HG02763 (cell line): ENCODE results near the gene OSCAR.
"Not testable (repeated sequence)": the region's sequence is repeated elsewhere in the genome, so short reads cannot be mapped to it uniquely, and the experiment has no call there.

Source experiments
- ATAC-seq: cut with Tn5 transposase; IDR thresholded peaks from one replicate; pipeline ENCODE4 v1.9.1; 2021; ENCODE audit warnings: mild to moderate bottlenecking, moderate library complexity; ENCODE audit not compliant: unreplicated experiment

The OSCAR gene

DNA sequence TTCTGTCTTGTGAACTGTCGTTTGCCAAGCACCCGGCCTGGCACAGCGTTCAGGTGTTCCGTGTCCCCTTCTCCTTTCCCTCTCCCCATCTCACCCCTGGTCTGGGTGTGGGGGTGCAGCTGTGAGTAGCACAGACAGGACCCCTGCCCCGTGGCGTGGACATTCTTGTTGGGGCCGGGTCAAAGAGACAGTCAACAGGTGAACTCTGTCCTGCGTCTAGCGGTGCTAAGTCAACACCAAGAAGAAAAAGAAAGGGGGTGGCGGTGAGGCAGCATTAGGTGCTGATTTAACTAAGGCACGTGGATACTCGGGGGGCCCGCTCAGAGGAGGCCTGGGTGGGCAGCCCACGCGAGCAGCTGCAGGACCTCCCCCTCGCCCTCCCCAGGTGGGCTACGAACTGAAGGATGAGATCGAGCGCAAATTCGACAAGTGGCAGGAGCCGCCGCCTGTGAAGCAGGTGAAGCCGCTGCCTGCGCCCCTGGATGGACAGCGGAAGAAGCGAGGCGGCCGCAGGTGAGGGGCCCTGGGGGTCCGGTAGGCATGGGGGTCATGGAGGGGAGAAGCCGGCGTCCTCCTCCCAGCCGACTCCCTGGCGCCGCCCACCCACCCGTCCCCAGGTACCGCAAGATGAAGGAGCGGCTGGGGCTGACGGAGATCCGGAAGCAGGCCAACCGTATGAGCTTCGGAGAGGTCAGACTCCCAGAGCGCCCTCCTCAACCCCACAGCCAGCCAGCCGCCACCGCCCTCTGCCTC, 27.3 kb upstream of the OSCAR start:
- ATAC-seq = no peak

DNA sequence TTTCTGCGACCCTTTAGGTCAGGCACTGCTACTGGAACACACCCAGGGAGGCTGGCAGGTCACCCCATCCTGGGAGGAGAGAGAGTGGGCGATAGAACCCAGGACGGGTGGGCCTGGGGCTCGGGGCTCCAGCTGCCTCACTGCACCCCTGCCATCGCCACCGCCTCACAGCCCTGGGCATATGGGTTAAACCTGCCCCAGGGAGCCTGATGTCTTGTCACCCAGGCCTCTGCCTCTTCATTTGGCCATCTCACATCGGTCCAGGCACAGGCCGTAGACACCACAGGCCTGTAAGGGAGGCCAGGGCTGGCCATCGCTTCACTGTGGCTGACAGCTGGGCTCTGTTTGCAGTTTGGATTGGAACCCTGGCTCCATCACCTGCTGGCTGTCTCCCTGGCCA, 25.1 kb upstream of the OSCAR start:
- no peak for ATAC-seq

DNA sequence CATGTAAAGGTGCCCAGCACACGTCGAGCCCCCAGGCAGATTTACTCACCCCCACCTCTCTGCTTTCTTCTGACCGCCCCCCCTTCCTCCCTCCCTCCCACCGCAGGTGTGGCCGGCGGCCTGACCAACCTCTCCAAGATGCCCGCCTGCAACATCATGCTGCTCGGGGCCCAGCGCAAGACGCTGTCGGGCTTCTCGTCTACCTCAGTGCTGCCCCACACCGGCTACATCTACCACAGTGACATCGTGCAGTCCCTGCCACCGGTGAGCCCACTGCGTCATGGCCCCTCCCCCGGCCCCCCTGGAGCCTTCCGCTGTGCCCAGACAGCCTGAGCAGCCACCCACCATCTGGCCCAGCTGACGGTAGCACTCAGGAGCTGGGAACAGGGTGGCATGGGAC, 23.8 kb upstream of the OSCAR start:
- ATAC-seq = no peak

DNA sequence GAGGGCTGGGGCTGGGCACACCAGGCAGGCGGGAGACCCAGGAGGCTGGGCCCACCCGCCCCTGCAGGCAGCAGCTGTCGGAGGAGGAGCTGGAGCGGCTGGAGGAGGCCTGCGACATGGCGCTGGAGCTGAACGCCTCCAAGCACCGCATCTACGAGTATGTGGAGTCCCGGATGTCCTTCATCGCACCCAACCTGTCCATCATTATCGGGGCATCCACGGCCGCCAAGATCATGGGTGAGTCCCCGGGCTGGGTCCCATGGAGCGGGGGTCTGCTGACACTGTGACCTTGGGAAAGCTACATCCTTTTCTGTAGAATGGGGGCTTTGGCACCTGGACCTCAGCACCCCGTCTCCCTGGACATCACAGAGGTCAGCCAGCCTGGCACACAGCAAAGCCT, 23.1 kb upstream of the OSCAR start:
- ATAC-seq = no peak

DNA sequence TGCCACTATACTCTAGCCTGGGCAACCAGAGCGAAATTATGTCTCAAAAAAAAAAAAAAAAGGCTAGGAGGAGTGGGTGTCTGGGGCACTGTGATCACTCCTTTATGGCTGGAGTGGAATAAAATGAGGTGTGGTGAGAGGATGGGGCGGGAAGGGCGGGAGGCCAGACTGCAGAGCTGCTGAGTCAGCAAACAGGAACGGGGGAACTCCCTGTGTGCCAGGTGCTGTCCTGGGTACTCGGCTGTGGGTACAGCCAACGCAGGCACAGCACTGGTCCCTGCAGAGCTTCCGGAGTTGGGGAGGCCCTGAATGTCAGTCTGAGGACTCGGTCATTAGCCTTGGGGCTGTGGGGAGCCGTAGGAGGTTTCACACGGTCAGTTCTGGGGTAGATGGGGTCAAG, 20.7 kb upstream of the OSCAR start:
- ATAC-seq = no peak

DNA sequence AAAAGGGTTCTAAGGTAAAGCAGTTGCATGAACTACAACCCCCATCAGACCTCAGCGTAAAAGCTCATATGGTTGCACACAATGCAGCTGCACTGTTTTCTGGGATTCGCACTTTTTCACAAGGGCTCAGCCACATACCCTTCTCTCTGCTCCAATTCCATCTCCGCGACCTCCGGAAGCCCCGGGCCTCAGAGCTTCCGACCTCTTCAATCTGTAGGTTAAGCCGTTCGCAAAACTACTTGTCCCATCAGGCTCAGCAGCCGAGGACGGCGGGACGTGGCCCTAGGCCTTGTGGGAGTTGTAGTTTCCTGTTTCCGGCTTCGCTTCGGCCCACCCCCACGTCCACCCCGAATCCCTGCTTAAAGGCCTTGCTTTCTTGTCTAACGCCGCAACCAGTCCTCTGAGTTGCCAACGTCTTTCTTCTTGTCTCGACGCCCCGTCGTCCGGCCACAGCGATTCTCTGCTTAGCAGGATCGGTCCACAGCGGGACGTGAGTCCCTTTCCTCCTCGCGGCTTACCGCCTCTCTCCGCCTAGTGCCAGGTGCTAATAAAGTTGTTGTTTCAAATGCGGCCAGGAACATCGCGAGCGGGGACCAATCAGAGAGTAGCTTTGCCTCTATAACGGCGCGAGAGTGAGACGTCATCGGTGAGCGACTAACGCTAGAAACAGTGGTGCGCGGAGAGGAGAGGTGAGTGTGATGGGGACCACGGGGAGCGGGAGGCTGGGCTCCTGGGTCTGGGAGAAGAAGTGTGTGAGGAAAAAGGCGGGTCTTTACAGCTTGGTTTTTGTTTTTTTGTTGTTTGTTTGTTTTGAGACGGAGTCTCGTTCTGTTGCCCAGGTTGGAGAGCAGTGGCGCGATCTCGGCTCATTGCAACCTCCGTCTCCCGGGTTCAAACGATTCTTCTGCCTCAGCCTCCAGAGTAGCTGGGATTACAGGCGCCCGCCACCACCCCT, 14.8 kb upstream of the OSCAR start, which contains the start of the genes PRPF31 and TFPT:
PRPF31 (plus strand) TSS at position 646 of the 955 bp plus-strand sequence. CDS start 2,525 bp downstream, outside the sequence.
TFPT (minus strand) TSS at position 549 of the 955 bp plus-strand sequence; CDS start at position 161, 388 bp downstream.
- ATAC-seq = peak; percentile 76

DNA sequence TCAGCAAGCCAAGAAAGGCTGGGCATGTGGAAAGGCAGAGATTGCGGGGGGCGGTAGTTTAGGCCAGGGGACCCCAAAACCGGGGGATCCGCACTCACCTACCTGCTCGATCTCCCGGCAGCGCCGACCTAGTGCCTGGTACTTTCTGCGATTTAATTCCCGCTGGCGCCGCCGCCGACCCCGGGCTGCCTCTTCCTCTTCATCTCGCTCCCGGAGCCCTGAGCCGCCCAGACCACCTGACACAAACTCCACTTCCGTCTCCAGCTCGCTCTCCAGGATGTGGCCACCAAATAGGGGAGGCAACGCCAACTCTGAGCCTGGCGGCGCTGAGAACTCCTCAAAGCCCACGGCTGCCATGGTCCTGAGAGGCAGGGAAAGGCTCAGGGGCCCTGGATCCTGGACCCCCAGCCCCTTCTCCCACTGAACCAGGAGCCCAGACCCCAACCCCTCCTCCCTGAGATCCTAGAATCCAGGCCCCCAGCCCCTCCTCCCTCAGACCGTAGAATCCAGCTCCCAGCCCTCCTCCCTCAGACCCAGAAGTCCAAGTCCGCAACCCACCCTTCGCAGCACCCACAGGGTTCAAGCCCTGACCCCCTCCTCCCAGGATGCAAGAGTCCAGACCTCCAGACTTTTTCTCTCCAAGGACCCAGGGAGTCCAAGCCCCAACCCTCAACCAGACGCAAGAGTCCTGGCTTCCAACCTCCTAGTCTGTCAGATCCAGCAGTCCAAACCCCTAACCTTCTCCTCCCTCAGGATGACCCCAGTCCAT, 13.9 kb upstream of the OSCAR start:
- ATAC-seq = no peak

DNA sequence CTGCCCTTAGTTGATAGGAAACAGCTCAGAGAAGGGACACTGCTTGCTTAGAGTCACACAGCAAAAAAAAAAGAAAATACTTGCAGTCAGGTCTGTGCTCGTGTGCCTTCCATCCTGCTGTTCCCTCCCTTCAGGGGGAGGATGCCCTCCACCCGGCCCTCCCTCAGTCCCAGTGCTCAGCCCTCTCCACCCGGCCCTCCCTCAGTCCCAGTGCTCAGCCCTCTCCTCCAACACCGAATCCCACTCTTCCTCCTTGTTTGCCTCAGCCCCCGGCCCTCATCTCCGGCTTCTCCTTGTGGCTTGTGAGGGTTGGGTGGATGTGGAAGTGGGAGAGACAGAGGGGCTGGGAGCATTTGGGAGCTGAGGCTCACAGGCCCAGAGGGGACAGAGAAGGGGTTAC, 9.0 kb upstream of the OSCAR start:
- ATAC-seq = no peak

DNA sequence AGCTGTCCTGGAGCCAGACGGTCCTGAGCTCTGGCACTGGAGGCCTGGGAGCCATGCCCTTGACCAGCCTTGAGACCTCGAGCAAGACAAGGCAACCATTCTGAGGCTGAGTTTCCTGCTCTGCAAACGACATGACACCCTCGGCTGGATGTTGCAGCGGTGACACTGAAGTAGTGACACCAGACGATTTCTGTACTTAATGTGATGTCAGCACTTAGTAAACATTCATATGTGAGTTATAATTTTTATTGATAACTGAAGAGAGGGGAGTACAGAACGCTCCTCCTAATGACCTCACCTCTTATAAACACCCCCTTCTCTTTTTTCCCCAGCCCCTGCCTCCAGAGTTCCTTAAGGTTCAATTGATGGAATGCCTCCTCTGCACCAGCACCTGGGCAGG, 7.9 kb upstream of the OSCAR start:
- no peak for ATAC-seq

DNA sequence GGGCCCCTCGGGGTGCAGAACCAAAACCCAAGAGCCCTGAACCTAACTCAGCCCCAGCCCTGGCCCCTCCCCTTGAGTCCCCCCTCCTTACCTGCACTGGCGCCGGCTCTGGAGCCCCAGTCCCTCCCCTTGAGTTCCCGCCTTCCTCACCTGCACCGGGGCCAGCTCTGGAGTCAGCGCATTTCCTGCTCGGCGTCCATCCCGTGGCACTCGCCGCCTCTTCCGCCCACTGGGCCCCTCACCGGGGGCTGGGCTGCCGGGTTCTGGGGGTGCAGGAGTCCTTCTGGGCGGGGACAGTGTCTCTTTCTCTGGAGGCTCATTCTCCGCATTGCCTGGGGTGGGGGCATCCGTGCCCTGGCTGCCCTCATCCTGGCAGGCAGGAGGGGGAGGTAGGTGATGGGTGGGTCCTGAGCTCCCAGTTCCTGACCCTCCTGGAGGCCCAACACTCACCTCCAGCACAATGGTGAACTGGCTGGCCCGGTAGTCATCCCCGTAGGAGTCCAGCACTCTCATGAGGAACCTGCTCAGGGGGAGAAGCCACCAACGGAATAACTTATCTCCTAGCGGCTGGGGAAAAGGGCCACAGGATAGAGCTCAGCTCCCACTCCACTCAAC, 7.4 kb upstream of the OSCAR start:
- ATAC-seq = no peak

DNA sequence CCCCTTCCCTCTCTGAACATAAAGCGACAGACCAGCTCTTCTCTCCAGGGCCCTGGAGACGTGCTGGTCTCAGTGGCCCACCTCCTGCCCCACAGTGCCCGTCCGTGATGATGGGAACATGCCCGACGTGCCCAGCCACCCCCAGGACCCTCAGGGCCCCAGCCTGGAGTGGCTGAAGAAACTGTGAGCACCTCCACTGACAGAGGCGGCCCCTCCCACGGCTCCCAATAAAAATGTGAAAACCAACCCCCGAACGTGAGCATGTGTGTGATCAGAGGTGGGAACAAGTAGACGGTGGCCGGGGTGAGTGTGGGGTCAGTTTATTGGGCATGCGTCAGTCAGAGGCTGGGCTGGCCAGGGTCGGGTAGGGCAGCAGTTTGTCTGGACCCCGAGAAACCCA, 6.1 kb upstream of the OSCAR start:
- ATAC-seq = no peak

DNA sequence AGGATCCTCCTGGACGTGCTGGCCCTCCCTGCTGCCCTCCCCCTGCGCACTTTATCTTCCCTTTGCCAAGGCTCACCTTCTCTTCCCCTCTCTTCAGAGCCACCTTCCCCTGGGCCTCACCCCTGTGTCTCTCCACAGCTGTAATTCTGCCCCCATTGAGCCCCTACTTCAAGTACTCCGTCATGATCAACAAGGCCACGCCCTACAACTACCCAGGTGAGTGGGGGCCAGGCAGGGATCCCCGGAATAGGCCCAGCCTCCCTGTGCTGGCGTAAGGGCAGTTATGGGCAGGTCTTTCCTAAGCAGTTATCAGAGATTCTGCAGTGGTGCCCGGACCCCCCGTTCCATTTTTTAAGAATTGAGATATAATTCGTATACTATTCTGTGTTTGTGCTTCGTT, 5.2 kb upstream of the OSCAR start:
- ATAC-seq = no peak

DNA sequence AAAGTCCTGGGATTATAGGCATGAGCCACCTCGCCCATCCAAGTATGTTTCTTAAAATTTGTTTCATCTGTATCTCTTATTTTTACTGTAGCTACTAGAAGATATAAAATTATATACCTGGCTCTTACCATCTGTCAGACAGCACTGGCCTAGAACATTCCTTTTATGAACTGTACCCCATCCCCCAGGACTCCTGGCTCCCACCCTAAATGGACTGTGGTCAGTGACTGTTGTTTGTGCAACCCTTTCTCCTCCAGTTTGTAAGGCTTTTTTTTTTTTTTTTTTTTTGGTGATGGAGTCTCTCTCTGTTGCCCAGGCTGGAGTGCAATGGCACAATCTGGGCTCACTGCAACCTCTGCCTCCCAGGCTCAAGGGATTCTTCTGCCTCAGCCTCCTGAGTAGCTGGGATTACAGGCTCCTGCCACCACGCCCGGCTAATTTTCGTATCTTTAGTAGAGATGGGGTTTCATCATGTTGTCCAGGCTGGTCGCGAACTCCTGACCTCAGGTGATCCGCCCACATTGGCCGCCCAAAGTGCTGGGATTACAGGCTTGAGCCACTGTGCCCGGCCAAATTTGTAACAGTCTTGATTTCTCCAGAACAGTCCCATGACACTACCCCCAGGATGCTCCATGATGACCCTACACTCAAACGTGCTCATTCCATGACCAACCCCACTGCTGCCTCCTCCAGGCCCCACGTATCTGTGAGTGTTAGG, 4.6 kb upstream of the OSCAR start:
- ATAC-seq = no peak

DNA sequence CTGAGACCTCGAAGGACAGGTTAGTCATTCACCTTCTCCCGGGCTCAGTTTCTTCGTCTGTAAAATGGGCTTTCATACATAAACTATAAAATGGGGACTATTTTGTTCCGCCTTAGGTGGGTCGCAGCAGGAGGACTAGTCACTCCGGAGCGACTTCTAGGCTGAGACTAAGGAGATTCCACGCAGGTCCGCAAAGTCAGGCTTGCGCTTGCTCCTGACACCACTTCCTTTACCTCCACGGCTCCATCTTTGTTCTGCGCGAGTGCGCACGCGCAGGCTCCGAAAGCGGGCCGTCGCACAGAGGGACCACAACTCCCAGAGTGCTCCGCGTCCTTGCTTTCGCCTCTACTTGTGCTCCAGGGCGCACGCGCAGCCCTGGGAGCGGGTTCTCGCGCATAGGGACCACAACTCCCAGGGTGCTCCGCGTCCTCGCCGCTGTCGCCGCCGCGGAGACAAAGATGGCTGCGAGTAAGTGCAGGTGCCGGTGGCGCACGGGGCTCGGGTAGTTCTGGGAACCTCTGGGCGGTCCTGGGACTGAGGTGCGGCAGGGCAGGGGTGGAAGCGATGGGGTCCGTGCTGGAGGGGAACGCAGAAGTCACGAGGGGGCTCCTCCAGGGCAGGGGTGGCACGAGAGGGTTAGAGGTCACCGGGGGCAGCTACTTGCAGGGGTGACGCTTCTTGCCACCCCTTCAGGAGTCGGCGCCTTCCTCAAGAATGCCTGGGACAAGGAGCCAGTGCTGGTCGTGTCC, 2.0 kb upstream of the OSCAR start, which contains the start of gene NDUFA3:
NDUFA3 (plus strand) TSS at position 435 of the 749 bp plus-strand sequence; CDS start at position 459, 24 bp downstream.
- peak; percentile 94 for ATAC-seq

DNA sequence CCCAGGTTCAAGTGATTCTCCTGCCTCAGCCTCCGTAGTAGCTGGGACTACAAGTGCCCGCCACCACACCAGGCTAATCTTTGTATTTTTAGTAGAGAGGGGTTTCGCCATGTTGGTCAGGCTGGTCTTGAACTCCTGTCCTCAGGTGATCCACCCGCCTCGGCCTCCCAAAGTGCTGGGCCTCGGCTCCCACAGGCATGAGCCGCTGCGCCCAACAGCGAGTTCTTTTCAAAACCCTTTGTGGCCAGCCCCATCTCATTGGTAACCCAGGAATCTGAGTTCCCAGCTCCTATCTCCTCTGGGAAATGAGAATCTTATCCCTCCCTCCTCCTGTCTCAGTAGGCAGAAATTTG, 724 bp downstream of the OSCAR start:
- not testable (repeated sequence) for ATAC-seq

DNA sequence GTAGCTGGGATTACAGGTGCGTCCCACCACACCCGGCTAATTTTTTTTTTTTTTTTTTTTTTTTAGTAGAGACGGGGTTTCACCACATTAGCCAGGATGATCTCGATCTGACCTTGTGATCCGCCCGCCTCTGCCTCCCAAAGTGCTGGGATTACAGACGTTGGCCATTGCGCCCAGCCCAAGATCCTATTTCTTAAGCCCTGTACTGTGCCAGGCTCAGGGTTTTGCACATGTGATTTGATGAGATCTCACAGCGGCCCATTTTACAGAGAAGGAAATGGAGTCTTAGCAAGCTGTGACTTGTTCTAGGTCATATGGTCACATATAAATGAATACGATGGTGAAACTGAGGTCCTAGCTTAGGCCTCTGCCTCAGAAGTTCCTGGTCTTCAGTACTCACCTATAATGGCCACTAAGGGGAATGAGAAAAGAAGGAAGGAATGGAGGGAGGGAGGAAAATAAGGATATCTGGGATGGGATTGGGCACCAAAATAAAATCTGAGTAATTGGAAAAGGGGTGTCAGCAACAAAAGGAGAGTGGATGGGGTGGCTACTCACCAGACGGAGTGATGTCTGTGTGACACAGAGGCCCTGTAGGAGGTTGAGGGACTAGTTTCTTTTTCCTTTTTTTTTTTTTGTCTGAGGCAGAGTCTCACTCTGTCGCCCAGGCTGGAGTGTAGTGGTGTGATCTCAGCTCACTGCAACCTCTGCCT, 1.3 kb downstream of the OSCAR start:
- no peak for ATAC-seq

DNA sequence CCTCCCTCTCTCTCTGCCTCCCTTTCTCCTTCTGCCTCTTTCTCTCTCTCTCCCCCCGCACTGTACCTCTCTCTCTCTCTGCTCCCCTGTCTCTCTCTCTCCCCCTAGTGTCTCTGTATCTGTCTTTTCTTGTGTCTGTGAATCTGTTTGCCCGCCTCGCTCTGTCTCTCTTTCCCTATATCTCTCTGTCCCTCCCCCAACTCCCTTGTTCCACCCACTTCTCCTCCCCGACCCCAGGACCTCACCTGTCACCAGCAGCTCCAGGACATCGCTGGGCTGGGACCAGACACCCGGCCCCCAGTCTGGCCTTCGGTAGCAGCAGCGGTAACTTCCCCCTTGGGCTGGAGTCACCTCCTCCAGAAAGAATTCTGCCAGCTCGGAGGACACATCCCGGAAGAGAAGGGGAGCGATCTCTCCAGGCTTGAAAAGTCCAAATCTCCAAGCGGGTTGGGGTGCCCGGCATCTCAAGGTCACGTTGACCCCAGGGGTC, 3.9 kb downstream of the OSCAR start:
- ATAC-seq = no peak

DNA sequence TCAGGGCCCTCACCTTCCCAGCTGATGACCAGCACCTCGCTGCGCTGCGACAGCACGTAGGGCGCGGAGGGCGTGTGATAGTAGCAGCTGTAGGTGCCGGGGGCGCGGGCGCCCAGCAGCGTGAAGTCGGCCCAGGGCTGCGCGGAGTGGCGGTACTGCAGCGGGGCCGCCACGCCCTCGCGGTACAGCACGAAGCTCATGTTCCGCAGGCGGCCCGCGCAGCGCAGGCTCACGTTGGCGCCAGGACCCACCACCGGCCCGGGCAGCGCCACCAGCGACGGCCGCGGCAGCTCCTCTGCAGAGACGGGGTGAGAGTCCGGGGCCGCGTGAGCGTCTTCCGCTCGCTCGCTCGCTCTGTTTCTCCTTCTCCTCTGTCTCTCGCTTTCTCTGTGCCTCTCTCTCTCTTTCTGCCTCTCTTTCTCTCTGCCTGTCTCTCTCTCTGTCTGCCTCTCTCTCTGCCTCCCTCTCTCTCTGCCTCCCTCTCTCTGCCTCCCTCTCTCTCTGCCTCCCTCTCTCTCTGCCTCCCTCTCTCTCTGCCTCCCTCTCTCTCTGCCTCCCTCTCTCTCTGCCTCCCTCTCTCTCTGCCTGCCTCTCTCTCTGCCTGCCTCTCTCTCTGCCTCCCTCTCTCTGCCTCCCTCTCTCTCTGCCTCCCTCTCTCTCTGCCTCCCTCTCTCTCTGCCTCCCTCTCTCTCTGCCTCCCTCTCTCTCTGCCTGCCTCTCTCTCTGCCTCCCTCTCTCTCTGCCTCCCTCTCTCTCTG, 4.6 kb downstream of the OSCAR start:
- not testable (repeated sequence) for ATAC-seq
